Measurements from ENCODE around the gene CYP51A1.

DNA sequence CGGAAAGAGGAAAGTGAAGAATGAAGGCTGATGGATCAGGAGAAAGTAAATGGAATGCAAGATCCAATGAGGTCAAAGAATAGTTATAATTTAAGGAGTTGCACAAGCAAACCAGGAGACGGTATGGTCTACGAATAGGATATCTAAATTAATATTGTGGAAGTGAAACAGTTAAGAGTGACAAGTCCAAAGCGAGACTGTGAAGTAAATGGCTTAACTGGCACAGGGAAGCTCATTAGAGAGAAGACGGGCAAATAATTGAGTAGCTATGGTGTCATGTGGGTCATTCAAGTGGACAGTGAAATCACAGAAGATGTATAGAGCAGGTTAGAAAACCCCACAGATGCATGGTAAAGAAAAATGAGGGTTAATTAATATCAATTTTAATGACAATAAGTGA lies 3.2 kb downstream of the CYP51A1 start:
- no peak for TF ChIP-seq CTCF (IDR thresholded peaks at IDR 0.05; ENCODE audit: low read depth, low read length, missing input control)
- TF ChIP-seq, protein P1, sequence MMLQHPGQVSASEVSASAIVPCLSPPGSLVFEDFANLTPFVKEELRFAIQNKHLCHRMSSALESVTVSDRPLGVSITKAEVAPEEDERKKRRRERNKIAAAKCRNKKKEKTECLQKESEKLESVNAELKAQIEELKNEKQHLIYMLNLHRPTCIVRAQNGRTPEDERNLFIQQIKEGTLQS (IDR thresholded peaks at IDR 0.05): no peak
- no peak for TF ChIP-seq REST (IDR thresholded peaks at IDR 0.05)
- no peak for TF ChIP-seq TAF1 (conservative IDR thresholded peaks at IDR 0.05)
- no peak for TF ChIP-seq RXRA (IDR thresholded peaks at IDR 0.05)
- no peak for TF ChIP-seq JUND (IDR thresholded peaks at IDR 0.05)
